Left lung (tissue), 10 donors: ENCODE measurements around the gene TMEM41A. TPM values are rescaled to one million over a fixed set of nuclear protein-coding genes. Genes with fewer than 3 reads are reported as not detected.
"Not testable (repeated sequence)": the region's sequence is repeated elsewhere in the genome, so short reads cannot be mapped to it uniquely, and the experiment has no call there.

Experiments
- ATAC-seq: fragments of 200-7000 bp; cut with Tn5 transposase; one replicate; pipeline ENCODE4 v1.9.1; 2020; ENCODE audit warnings: moderate library complexity
- DNase-seq, 4 donors: peaks; one replicate each; pipeline ENCODE4 v3.0.0-alpha.2; 2013 to 2020
- H3K27ac ChIP-seq, 2 donors: fragments of 200-600 bp; sonication (generic) in 1 of 2; one replicate each; pipeline versions ENCODE4 v1.5.0 to v1.8.0; 2020 to 2021
- H3K27me3 ChIP-seq, 2 donors: fragments of 200-600 bp; sonication (generic) in 1 of 2; one replicate each; pipeline versions ENCODE4 v1.5.0 to v1.8.0; 2020 to 2021
- H3K36me3 ChIP-seq, 2 donors: fragments of 200-600 bp; sonication (generic) in 1 of 2; one replicate each; pipeline versions ENCODE4 v1.5.0 to v1.8.0; 2020 to 2021
- H3K4me1 ChIP-seq, 2 donors: fragments of 200-600 bp; one replicate each; pipeline ENCODE4 v1.8.0; 2021
- H3K4me3 ChIP-seq, 2 donors: fragments of 200-600 bp; sonication (generic) in 1 of 2; one replicate each; pipeline versions ENCODE4 v1.5.0 to v1.8.0; 2020 to 2021; ENCODE audit warnings: mild to moderate bottlenecking in 1 of 2
- H3K9me3 ChIP-seq, 2 donors: fragments of 200-600 bp; sonication (generic) in 1 of 2; one replicate each; pipeline versions ENCODE4 v1.5.0 to v1.8.0; 2020 to 2021
- intact Hi-C, 2 donors: fragments of 100-400 bp; cut with DNase I; formaldehyde crosslinking; loops; one replicate each; pipeline versions ENCODE4 v1.11.2 to v1.14.2; 2022
- polyA plus RNA-seq, 6 donors: library from polyadenylated mRNA; unstranded; fragments of 120-200 nt; gene quantifications; one replicate each; pipeline ENCODE4 v1.2.1, GENCODE V29; 2013; ENCODE audit not compliant: insufficient read length in 6 of 6
- total RNA-seq, 2 donors: library from RNA; stranded (reverse); fragmentation: NEBNext Ultra II Directional; extraction: Animal tissue kit (Norgen Biotek cat#: 25700); gene quantifications; one replicate each; pipeline ENCODE4 v1.2.1, GENCODE V29; 2021
- TF ChIP-seq, protein P1 (sequence below), 2 donors: fragments of 200-600 bp; sonication (generic) in 1 of 2; IDR thresholded peaks; one replicate each; pipeline versions ENCODE4 v1.5.0 to v1.8.0; 2021; ENCODE audit warnings: antibody characterized with exemption in 2 of 2
- donor health status: DM: no; HTN: yes; CAD: no.
- donor health status: DM: no; HTN: no; CAD: no.

Gene TMEM41A
- total and polyA plus RNA-seq, 8 donors: 26.3 to 52.2 (median 47.0) TPM

DNA sequence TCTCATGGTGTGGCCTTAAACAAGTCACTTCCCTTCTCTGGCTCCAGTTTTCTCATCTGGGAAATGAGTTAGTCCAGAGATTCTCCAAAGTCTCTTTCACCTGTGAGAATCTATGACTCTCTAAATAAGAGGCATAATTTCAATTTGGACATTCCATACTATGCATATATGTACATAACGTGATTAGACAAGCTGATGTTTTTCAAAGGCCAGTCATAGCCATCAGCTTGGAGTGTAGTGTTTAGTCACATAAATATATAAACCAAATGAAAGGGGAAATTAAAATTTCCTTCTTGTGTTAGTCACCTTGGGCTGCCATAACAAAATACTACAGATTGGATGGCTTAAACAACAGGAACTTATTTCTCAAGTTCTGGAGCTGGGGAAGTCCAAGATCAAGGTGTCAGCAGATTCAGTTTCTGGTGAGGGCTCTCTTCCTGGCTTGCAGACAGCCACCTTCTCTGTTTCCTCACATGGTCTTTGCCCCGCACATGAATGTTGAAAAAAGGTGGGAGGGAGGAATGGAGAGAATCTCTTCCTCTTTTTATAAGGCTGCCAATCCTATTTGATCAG, 19.4 kb downstream of the TMEM41A start:
- H3K4me1 ChIP-seq: no peaks in the 10 kb centered on the region
- H3K27me3 ChIP-seq: no peaks in the 10 kb centered on the region
- H3K4me3 ChIP-seq: no peak overlapping the region
- no peak overlapping the region for H3K27ac ChIP-seq
- no peak for DNase-seq
- intact Hi-C loops: no loop called here
- ATAC-seq: no peak
- H3K9me3 ChIP-seq: no peaks in the 10 kb centered on the region
- peaks cover 0 to 58% of the 10 kb centered on the region in 2 donors for H3K36me3 ChIP-seq
- TF ChIP-seq, protein P1, sequence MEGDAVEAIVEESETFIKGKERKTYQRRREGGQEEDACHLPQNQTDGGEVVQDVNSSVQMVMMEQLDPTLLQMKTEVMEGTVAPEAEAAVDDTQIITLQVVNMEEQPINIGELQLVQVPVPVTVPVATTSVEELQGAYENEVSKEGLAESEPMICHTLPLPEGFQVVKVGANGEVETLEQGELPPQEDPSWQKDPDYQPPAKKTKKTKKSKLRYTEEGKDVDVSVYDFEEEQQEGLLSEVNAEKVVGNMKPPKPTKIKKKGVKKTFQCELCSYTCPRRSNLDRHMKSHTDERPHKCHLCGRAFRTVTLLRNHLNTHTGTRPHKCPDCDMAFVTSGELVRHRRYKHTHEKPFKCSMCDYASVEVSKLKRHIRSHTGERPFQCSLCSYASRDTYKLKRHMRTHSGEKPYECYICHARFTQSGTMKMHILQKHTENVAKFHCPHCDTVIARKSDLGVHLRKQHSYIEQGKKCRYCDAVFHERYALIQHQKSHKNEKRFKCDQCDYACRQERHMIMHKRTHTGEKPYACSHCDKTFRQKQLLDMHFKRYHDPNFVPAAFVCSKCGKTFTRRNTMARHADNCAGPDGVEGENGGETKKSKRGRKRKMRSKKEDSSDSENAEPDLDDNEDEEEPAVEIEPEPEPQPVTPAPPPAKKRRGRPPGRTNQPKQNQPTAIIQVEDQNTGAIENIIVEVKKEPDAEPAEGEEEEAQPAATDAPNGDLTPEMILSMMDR (IDR thresholded peaks at IDR 0.05): no peak

DNA sequence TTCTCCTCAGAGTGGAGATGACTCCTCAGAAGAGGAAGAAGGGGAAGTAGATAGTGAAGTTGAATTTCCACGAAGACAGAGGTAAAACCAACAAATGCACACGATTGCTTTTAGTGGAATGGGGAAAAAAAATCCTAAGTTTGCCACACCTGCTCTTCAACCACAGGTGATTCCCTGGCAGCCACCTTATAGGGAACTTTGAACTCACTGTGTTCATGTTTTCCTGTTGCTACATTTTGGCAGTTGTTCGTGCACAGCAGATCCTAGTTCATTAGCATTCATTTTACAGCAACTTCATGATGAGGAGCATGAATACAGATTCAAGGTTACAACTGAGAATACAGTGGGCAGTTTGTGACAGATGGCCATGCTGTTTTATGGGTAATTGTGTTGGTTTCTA, 21.5 kb downstream of the TMEM41A start:
- ATAC-seq (no peak), DNase-seq (no peak)
- Histone ChIP-seq H3K4me3 (no peak overlapping the region), H3K27ac (no peak overlapping the region), H3K4me1 (no peaks in the 10 kb centered on the region), H3K27me3 (no peaks in the 10 kb centered on the region), H3K9me3 (no peaks in the 10 kb centered on the region), H3K36me3 (peaks cover 0 to 66% of the 10 kb centered on the region in 2 donors)
- TF ChIP-seq, protein P1 (IDR thresholded peaks at IDR 0.05): no peak
- intact Hi-C loops: no loop called here

DNA sequence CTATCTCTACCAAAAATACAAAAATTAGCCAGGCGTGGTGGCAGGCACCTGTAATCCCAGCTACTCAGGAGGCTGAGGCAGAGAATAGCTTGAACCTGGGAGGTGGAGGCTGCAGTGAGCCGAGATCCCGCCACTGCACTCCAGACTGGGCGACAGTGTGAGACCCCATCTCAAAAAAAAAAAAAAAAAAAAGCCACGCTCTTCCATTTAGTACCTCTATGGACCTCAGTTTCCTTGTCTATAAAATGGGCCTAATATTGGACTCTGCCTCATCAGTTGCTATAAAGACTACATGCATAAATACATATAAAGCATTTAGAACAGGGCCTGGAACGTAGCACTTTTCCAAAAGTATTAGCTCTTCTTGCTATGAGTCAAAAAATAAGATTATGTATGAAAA, 23.9 kb downstream of the TMEM41A start:
- peaks cover 0 to 43% of the 10 kb centered on the region in 2 donors for H3K36me3 ChIP-seq
- DNase-seq, ATAC-seq, H3K27me3 ChIP-seq, intact Hi-C loops, H3K27ac ChIP-seq, H3K4me3 ChIP-seq, H3K4me1 ChIP-seq, H3K9me3 ChIP-seq: not testable (repeated sequence)

DNA sequence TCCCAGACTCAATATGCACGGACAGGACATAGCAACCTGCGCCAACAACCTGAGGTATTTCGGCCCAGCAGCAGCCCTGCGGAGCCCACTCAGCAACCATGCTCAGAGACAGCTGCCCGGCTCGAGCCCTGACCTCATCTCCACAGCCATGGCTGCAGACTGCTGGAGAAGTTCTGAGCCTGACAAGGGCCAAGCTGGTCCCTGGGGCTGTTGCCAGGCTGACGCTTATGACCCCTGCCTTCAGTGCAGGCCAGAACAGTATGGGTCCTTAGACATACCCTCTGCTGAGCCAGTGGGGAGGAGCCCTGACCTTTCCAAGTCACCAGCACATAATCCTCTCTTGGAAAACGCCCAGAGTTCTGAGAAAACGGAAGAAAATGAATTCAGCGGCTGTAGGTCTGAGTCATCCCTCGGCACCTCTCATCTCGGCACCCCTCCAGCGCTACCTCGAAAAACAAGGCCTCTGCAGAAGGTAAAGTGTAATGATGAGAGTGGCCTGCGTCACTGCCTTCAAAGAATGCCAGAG, 25.5 kb downstream of the TMEM41A start:
- intact Hi-C loops: no loop called here
- Histone ChIP-seq H3K4me1 (no peaks in the 10 kb centered on the region), H3K27me3 (no peaks in the 10 kb centered on the region), H3K36me3 (peaks cover 0 to 37% of the 10 kb centered on the region in 2 donors), H3K4me3 (no peak overlapping the region), H3K9me3 (no peaks in the 10 kb centered on the region), H3K27ac (no peak overlapping the region)
- DNase-seq (no peak), ATAC-seq (no peak)
- TF ChIP-seq, protein P1 (IDR thresholded peaks at IDR 0.05): no peak

DNA sequence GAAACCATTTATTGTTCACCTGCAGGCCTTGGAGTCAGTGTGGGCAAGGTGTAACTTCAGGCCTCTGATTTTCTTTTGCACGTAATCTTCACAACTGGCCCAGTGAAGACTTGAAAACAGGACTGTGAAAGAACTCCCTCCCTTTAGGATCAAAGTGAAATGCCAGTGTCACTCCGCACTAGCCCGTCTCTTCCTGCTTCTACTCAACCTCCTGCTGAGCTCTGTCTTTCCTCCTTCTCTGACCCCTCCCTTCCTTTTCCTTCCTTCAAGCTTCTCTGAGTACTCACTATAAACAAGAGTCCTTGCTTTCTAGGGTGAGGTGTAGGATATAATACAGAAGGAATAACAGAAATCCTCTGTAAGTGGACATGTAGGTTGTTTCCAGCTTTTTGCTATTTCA, 28.5 kb downstream of the TMEM41A start:
- ATAC-seq: no peak
- Histone ChIP-seq H3K4me3 (no peak overlapping the region), H3K27me3 (no peaks in the 10 kb centered on the region), H3K9me3 (no peaks in the 10 kb centered on the region), H3K4me1 (no peaks in the 10 kb centered on the region), H3K36me3 (peaks cover 0 to 56% of the 10 kb centered on the region in 2 donors), H3K27ac (no peak overlapping the region)
- intact Hi-C loops: no loop called here
- TF ChIP-seq, protein P1 (IDR thresholded peaks at IDR 0.05): no peak
- DNase-seq: no peak

DNA sequence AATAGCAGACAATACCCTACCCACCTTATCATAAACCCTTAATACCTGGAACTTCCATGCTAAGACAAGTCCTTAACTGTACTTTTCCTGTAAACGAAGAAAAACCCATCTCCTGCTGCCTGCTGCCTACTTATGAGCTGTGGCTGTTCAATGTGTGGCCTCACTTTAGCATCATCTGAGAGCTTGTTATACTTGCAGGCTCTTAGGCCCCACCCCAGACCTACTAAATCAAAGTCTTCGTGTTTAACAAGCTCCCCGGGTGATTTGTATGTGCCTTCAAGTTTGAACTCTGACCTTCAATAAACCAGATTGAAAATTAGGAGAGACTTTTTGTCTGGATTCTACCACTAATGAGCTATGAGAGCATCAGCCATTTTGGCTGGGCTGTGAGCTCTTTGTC, 29.3 kb downstream of the TMEM41A start:
- Histone ChIP-seq H3K36me3 (peaks cover 0 to 54% of the 10 kb centered on the region in 2 donors), H3K27me3 (no peaks in the 10 kb centered on the region), H3K9me3 (no peaks in the 10 kb centered on the region), H3K27ac (no peak overlapping the region), H3K4me3 (no peak overlapping the region), H3K4me1 (no peaks in the 10 kb centered on the region)
- TF ChIP-seq, protein P1 (IDR thresholded peaks at IDR 0.05): no peak
- intact Hi-C loops: no loop called here
- ATAC-seq (no peak), DNase-seq (no peak)

DNA sequence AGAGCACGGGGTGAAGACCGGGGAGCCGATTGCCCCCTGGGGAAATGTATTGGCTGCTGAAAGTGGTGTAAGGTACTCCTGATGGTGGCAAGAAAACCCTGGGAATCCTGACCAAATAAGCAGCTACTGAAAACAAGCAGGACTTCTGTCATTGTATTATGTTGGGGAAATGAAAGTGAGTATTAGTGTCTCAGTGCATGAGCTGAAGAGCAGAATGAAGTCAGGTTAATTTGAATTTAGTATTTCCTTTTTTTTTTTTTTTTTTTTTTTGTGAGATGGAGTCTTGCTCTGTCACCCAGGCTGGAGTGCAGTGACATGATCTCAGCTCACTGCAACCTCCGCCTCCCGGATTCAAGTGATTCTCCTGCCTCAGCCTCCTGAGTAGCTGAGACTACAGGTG, 32.7 kb downstream of the TMEM41A start:
- ATAC-seq, H3K4me3 ChIP-seq, H3K4me1 ChIP-seq, H3K27me3 ChIP-seq, H3K27ac ChIP-seq, DNase-seq, intact Hi-C loops, H3K9me3 ChIP-seq: not testable (repeated sequence)
- H3K36me3 ChIP-seq: peaks cover 0 to 49% of the 10 kb centered on the region in 2 donors
